MV-4-11 (cell line): ENCODE measurements around the gene TMEM238.
"Not testable (repeated sequence)": the region's sequence is repeated elsewhere in the genome, so short reads cannot be mapped to it uniquely, and the experiment has no call there.

Experiments
- DNase-seq: peaks from one replicate; lab custom pipeline; 2025; lab: John Stamatoyannopoulos, UW

Gene TMEM238

GRCh38 chr19:55401390-55401789 is 17.3 kb upstream of the TMEM238 start:
- DNase-seq: not testable (repeated sequence)

DNA sequence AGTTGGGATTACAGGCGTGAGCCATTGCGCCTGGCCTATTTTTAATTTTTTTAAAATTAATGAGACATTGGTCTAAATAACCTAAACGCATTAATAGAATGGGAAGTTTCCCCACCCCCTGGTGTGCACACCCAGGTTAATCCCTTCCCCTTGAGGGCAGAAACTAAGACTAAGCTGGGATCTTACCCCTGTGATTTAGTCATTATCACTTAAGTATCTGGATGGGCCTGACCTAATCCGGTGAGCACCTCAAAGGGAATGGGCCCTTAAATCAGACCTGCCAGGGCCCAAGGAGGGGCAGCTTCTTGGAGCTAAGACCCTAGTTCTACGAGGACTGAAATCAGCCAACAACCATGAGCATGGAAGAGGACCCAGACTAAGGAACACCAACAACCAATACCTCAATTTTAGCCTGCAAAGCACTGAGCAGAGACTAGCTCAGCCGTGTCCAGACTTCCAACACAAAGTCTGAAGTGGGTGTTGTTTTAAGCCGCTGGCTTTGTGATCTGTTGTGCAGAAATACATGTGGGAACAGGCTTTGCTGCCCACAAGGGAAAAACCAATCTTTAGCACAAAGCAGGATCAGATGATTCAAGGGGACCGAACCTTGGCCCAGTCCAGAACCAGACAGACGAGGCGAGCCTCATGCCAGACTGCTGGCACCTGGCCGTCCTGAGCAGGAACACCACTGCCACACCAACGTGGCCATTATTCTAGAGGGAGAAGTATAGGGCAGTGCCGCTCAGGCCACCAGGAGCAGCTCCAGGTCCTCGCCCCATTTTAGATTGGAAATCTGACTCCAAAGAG is 16.4 kb upstream of the TMEM238 start:
- no peak for DNase-seq

- peak; percentile 84 for DNase-seq
Observed at GRCh38 chr19:55398200-55398925, 14.3 kb upstream of the TMEM238 start.

- DNase-seq: no peak
Observed at GRCh38 chr19:55392820-55393761, 9.0 kb upstream of the TMEM238 start.

DNA sequence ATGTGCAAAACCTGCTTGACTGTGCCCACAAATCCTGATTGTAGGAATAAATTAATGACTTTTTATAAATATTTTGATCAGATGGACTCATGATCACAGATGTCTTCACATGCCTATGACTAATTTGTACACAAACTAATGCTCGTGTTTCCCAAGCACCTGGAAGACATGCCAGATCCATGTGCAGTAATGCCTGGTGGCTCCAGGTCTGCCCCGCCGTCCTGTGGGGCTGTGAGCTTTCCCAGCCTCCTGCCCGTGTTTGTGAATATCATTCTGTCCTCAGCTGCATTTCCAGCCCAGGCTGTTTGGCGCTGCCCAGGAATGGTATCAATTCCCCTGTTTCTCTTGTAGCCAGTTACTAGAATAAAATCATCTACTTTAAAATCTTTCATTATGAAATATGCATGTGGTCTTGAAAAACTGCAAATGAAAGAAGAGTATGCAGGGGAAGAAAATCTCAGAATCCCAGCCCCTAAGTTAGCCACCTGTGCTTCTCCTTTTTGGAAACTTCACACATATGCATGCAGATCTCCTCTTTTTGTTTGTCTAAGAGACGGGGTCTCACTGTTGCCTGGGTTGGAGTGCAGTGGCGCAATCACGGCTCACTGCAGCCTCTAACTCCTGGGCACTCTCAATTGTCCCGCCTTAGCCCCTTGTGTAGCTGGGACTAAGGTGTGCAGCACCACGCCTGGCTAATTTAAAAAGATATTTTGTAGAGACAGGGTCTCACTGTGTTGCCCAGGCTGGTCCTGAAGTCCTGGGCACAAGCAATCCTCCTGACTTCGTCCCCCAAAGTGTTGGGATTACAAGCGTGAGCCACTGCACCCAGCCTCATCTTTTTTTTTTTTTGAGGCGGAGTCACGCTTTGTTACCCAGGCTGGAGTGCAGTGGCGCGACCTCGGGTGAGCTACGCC is 7.9 kb upstream of the TMEM238 start:
- no peak for DNase-seq

GRCh38 chr19:55391191-55391670 is 7.1 kb upstream of the TMEM238 start:
- DNase-seq: peak; percentile 50

DNA sequence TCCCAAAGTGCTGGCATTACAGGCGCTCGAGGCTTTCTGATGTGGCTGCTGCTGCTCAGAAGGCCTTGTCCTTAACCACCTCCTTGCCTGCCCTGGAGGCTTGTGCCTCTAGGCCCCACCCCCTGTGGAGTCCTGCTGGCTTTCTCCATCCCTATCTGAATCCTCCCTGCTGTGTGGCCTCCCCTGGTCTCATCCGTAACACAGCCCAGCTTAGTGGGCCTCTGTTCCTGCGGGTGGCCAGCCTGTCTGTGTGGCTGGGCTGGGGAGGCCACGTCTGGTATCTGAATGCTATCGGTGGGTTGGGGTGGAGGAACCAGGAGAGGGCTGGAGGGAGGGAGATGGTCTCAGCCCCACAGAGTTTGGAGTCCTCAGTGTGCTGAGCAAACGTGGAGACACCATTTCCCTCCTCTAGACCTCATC is 6.4 kb upstream of the TMEM238 start:
- no peak for DNase-seq

- DNase-seq: no peak
Observed at GRCh38 chr19:55389386-55390317, 5.6 kb upstream of the TMEM238 start.

DNA sequence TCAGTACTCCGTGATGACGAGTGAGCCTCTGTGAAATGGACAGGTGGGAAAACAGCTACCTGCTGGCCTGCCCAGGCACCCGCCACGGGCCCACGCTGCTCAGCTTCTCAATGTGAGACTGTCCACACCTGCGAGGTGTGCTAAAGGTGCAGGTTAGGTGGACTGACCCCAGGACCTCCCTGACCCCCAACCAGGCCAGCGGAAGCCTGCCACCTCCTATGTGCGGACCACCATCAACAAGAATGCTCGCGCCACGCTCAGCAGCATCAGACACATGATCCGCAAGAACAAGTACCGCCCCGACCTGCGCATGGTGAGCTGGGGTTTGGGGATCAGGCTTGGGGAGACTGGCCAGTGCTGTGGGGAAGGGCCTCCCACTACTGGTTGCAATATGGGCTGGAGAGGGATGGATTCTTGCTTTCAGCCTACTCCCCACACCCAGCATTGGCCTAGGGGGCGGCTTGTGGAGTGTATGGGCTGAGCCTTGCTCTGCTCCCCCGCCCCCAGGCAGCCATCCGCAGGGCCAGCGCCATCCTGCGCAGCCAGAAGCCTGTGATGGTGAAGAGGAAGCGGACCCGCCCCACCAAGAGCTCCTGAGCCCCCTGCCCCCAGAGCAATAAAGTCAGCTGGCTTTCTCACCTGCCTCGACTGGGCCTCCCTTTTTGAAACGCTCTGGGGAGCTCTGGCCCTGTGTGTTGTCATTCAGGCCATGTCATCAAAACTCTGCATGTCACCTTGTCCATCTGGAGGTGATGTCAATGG is 3.8 kb upstream of the TMEM238 start:
- DNase-seq: no peak

DNA sequence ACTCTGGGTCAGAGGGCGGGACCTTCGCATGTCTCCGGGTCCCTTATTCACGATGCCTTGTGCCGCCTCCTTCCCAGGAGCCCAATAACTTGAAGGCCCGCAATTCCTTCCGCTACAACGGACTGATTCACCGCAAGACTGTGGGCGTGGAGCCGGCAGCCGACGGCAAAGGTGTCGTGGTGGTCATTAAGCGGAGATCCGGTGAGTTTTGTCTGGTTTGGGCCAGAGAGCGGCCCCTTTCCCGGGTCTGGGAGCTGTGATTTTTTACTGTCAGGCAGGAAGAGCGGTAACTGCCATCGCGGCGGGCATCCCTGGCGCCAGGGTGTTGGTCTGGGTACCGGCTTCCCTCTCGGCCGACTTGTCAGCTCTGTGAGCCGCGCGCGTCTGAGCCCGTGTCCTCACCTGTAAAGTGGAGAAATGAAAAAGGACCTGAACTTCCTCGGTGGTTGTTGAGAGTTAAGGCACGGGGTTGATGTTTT is 2.4 kb upstream of the TMEM238 start:
- no peak for DNase-seq

DNA sequence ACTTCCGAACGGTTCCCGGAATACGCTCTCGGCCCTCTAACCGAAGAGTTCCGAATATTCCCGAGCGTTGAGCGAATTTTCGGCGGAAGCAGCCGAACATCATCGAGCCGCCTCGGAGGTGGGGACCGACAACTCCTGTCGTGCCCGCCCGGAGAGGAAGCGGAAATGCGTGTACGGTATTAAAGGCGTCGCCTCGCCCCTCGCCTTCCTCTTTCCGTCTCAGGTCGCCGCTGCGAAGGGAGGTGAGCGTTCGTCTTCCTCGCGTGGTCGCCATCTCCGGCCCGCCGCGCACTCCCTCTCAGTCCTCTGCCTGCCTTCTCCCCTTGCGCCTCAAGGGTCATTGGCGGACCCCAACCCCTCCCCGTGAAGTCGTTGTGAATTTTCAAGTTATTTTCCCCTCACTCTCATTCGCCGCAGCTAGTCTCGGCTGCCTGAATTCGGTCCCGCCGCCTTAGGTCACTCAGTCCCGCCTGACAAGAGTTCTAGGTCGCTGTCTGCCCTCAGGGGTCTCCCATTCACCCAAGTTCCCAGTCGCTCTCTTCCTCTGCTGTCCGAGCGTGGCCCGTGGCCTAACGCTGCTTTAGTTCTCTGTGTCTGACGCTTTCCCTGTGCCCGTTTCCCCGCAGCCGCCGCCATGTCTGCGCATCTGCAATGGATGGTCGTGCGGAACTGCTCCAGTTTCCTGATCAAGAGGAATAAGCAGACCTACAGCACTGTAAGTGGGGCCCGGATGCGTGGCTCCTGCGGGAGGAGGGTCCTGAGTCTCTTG is 1.8 kb upstream of the TMEM238 start, which contains the start of gene RPL28:
Gene RPL28 (plus strand): TSS at position 209 of the 769 bp plus-strand sequence. CDS start 426 bp downstream, at position 635.
- peak; percentile 100 for DNase-seq

DNA sequence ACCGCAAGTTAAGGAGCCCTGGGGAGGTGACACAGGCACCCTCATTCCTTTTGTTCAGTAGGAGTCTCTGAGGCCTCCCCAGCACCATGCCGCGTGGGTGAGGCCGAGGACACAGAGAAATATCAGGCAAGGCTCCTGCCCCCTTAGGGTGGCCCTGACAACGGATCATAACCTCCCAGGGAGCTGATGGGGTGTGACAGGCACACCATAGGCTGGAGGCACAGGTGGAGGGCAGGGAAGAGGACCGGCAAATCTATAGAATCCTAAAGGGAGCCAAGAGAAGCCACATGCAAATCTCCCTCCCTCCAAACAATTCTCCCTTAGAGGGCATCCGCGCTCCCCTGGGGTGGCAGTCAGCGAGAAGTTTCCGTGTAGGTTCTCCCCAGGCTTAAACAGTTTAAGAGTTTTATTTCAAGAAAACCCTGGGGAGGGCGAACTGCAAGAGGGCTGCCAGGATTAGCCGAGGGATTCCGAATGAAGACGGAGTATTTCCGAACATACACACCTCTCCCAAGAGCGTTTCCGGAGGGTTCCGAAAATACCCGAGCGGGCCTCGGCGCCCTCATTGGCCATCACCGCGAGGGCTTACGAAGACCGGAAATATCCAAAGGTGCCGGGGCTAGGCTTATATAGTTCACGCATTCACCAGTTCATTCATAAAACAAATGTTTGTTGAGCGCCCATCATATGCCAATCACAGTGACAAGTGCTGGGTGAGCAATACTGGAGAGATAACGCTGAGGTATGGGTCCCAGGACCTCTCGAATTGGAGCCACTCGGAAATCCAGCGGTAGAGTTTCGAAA is 1.0 kb upstream of the TMEM238 start:
- DNase-seq: peak; percentile 99

GRCh38 chr19:55383279-55384130 is 587 bp downstream of the TMEM238 start:
- DNase-seq: peak; percentile 48

DNA sequence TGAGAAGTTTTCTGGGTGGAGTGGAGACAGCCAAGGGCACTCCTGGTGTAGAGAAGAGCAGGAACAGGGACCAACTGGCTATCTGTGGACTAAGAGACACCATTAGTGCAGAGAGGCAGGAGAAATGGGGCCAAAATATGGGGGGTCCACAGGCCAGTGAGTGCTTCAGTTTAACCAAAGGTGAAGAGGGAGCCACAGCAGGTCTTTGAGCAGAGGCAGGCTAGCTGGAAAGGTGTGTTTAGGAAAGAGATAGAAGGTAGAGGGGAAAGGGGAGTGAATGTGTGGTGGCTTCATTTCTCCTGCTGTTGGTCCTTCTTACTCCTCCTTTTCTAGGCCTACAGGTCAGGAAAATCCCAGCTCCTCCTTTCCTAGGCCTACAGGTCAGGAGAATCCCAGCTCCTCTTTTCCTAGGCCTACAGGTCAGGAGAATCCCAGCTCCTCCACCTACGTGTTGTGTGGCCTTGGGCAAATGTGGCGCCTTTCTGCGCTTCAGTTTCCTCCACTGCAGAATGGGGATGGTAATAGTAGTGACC is 1.5 kb downstream of the TMEM238 start:
- no peak for DNase-seq

GRCh38 chr19:55382013-55382412 is 2.1 kb downstream of the TMEM238 start:
- no peak for DNase-seq

DNA sequence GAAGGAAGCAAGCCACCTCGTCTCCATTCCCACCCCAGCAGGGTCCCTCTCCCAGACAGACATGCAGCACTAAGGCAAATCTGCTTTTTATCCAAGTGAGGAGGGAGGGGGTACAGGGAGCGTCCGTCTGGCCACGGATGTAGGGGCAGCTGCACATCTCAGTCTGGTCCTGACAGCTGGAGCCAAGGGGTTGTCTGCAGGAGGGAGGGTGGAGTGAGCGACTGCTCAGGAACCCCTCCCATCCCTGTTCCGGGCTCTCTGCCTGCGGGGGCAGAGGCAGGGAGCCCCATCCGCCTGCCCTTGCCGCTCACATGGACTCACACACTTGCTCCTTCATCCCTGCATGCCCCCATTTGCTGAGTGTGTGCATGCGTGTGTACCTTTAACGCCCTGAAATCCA is 4.9 kb downstream of the TMEM238 start:
- DNase-seq: no peak
